Kidney (tissue), 14 donors: Measurements from ENCODE around the gene ADGRA1. TPM values are rescaled to one million over a fixed set of nuclear protein-coding genes. Genes with fewer than 3 reads are reported as not detected.

Experiments used
- DNase-seq, 5 donors: peaks; one replicate each; pipeline ENCODE4 v3.0.0-alpha.2; 2013 to 2020
- FAIRE-seq: peaks from 2 replicates; lab custom pipeline; 2012; peaks lifted over from hg19 to GRCh38; lab: Jason Lieb, UNC
- H3K27ac ChIP-seq, 2 donors: one replicate each; pipeline ENCODE4 v1.7.0; 2013; ENCODE audit warnings: low read depth in 2 of 2, low read length in 2 of 2, inconsistent platforms in 1 of 2
- H3K27me3 ChIP-seq: one replicate; pipeline ENCODE4 v1.7.1; 2013; ENCODE audit warnings: low read length, inconsistent platforms; ENCODE audit not compliant: control insufficient read depth, insufficient read depth
- H3K36me3 ChIP-seq, 3 donors: one replicate each; pipeline versions ENCODE4 v1.7.0 to v1.7.1; 2013; ENCODE audit warnings: low read length in 3 of 3, control low read depth in 1 of 3, inconsistent platforms in 1 of 3; ENCODE audit not compliant: insufficient read depth in 3 of 3, control insufficient read depth in 2 of 3
- H3K4me1 ChIP-seq, 3 donors: one replicate each; pipeline versions ENCODE4 v1.7.0 to v1.7.1; 2013; ENCODE audit warnings: low read length in 3 of 3, inconsistent platforms in 1 of 3, low read depth in 1 of 3; ENCODE audit not compliant: control insufficient read depth in 2 of 3, insufficient read depth in 2 of 3
- H3K4me3 ChIP-seq, 3 donors: one replicate each; pipeline versions ENCODE4 v1.7.0 to v1.8.1; 2013; ENCODE audit warnings: low read length in 3 of 3, control low read depth in 1 of 3, inconsistent platforms in 1 of 3
- H3K9ac ChIP-seq, 3 donors: one replicate each; pipeline versions ENCODE4 v1.7.0 to v1.7.1; 2013; ENCODE audit warnings: low read length in 3 of 3, control low read depth in 1 of 3, inconsistent platforms in 1 of 3
- H3K9me3 ChIP-seq, 3 donors: one replicate each; pipeline versions ENCODE4 v1.7.0 to v1.7.1; 2013; ENCODE audit warnings: low read length in 3 of 3, control low read depth in 1 of 3, inconsistent platforms in 1 of 3; ENCODE audit not compliant: control insufficient read depth in 2 of 3, insufficient read depth in 1 of 3
- intact Hi-C: fragments of 100-400 bp; cut with DNase I; formaldehyde crosslinking; loops from one replicate; pipeline ENCODE4 v1.11.1; 2022
- polyA plus RNA-seq: library from polyadenylated mRNA; stranded (reverse); fragments of 350-450 nt; fragmentation: Illumina TruSeq; extraction: RNeasy Lipid Tissue Mini Kit (QIAGEN cat#74804); gene quantifications from one replicate; pipeline ENCODE4 v1.2.3, GENCODE V29; 2014; ENCODE audit warnings: low read depth, low replicate concordance; ENCODE audit not compliant: insufficient read depth
- total RNA-seq: library from RNA; stranded (reverse); fragmentation: NEBNext Ultra II Directional; extraction: Animal tissue kit (Norgen Biotek cat#: 25700); gene quantifications from one replicate; pipeline ENCODE4 v1.2.1, GENCODE V29; 2021
- TF ChIP-seq, protein P1 (sequence below): IDR thresholded peaks from 3 replicates; pipeline ENCODE4 v1.5.1; 2012; ENCODE audit warnings: mild to moderate bottlenecking, moderate library complexity, borderline replicate concordance; ENCODE audit not compliant: insufficient read depth; ENCODE audit errors: extremely low read depth
- donor health status: control.
- donor health status: control.
- donor health status: control.
- donor health status: control.
- donor health status: control.
- donor health status: DM: yes; HTN: yes; CAD: no.
- donor health status: Normal renal cell carcinoma (clear cell type).

The ADGRA1 gene
- total and polyA plus RNA-seq, 2 donors from 2014 or later: 0.91 to 1.1 TPM

DNA sequence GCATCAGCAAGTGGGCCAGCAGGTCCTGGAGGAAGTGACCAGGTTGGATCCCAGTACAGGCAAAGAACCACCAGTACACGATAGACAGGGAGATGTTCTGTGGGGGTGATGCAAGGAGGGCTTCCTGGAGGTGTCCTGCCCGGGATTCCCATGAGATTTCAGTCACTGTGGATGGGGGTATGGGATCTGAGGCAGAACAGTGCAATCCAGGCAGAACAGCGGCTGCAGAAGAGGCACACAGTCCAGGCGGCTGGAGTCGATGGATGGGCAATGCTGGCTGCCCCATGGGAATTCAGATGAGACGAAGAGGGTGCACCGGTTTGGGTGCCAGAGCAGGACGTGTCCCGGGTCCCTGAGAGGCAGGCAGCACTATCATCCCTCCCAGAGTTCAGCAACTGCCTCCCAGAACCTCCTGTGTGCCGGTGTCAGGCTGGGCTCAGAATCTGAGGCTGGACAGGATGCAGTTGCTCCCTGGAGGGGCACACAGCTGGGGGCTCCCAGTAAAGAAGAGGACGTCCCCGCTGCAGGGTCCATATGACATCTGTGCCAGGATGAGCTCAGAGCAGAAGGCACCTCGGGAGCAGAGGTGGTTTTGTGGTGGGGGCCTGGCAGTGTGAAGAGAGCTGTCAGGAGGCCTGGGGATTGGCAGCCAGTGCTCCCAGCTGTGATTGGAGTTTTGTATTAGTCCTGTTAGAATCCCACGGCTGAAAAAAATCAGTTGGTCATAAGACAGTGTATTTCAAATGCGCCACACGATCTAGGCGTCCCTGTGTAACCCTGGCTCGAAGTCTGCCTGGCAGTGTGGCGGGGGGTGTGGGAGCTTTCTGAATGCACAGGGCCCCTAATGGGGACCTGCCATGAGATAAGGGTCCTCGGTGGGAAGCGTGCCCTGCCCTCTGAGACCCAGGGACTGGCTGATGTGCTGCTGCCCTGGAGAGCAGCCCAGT lies 75.5 kb downstream of the ADGRA1 start:
- H3K36me3 ChIP-seq: no peaks in the 10 kb centered on the region
- DNase-seq (no peak), FAIRE-seq (no peak)
- H3K27me3 ChIP-seq: no peaks in the 10 kb centered on the region
- TF ChIP-seq, protein P1, sequence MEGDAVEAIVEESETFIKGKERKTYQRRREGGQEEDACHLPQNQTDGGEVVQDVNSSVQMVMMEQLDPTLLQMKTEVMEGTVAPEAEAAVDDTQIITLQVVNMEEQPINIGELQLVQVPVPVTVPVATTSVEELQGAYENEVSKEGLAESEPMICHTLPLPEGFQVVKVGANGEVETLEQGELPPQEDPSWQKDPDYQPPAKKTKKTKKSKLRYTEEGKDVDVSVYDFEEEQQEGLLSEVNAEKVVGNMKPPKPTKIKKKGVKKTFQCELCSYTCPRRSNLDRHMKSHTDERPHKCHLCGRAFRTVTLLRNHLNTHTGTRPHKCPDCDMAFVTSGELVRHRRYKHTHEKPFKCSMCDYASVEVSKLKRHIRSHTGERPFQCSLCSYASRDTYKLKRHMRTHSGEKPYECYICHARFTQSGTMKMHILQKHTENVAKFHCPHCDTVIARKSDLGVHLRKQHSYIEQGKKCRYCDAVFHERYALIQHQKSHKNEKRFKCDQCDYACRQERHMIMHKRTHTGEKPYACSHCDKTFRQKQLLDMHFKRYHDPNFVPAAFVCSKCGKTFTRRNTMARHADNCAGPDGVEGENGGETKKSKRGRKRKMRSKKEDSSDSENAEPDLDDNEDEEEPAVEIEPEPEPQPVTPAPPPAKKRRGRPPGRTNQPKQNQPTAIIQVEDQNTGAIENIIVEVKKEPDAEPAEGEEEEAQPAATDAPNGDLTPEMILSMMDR: no peak
- no peak overlapping the region for H3K9ac ChIP-seq
- peaks cover 0 to 8% (median 0%) of the 10 kb centered on the region in 3 donors for H3K4me1 ChIP-seq
- no peak overlapping the region for H3K27ac ChIP-seq
- intact Hi-C loops: no loop called here
- no peaks in the 10 kb centered on the region for H3K9me3 ChIP-seq
- no peak overlapping the region for H3K4me3 ChIP-seq

- intact Hi-C loops: no loop called here
- no peak overlapping the region for H3K9ac ChIP-seq
- DNase-seq (peak; percentile 81 to 86 (median 85)), FAIRE-seq (no peak)
- TF ChIP-seq, protein P1: no peak
- H3K4me3 ChIP-seq: no peak overlapping the region
- no peak overlapping the region for H3K27ac ChIP-seq
- peaks cover 0 to 8% (median 0%) of the 10 kb centered on the region in 3 donors for H3K4me1 ChIP-seq
- H3K27me3 ChIP-seq: no peaks in the 10 kb centered on the region
- no peaks in the 10 kb centered on the region for H3K9me3 ChIP-seq
- H3K36me3 ChIP-seq: no peaks in the 10 kb centered on the region
Measured at GRCh38 chr10:133163889-133164815, 76.4 kb downstream of the ADGRA1 start.

GRCh38 chr10:133164816-133165555 lies 77.3 kb downstream of the ADGRA1 start:
- intact Hi-C loops: no loop called here
- Histone ChIP-seq H3K27ac (no peak overlapping the region), H3K4me3 (no peak overlapping the region), H3K4me1 (peaks cover 0 to 8% (median 0%) of the 10 kb centered on the region in 3 donors), H3K36me3 (no peaks in the 10 kb centered on the region), H3K9me3 (no peaks in the 10 kb centered on the region), H3K9ac (no peak overlapping the region), H3K27me3 (no peaks in the 10 kb centered on the region)
- TF ChIP-seq, protein P1: no peak
- FAIRE-seq (no peak), DNase-seq (no peak)
